ENCODE measurements around the gene BCKDHB.
"Not testable (repeated sequence)": the region's sequence is repeated elsewhere in the genome, so short reads cannot be mapped to it uniquely, and the experiment has no call there.

The BCKDHB gene

DNA sequence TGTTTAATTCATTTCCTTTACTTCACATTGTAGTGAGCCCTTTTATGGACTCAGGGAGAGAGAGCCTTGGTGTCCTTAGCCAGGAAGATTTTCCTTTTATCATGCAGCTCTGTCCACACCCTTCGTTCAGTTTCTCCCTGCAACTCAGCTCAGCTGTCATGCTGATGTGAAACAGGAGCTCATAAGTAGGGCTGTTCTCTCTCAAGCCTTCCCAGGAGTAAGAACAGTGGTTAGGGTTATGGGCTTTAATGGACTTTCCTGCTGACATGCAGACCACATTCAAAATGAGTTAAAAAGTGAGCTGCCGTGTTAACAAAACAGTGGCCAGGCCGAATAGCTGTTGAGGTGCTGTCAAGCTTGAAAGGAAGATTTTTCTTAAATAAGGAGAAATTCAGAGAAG is 104.1 kb downstream of the BCKDHB start:
- H3K27me3 Mint-ChIP-seq, result no peaks in the 10 kb centered on the region
- ATAC-seq, result no peak
- H3K36me3 Mint-ChIP-seq, result peaks cover 10% of the 10 kb centered on the region
- H3K4me3 Mint-ChIP-seq, result no peak overlapping the region
- peaks cover 7% of the 10 kb centered on the region for H3K4me1 Mint-ChIP-seq
- H3K9me3 Mint-ChIP-seq, result no peaks in the 10 kb centered on the region
- no peak overlapping the region for H3K27ac Mint-ChIP-seq

- H3K36me3 Mint-ChIP-seq, result peaks cover 3% of the 10 kb centered on the region
- H3K4me3 Mint-ChIP-seq, result no peak overlapping the region
- ATAC-seq, result no peak
- no peaks in the 10 kb centered on the region for H3K9me3 Mint-ChIP-seq
- H3K4me1 Mint-ChIP-seq, result peaks cover 7% of the 10 kb centered on the region
- no peak overlapping the region for H3K27ac Mint-ChIP-seq
- H3K27me3 Mint-ChIP-seq, result no peaks in the 10 kb centered on the region
These were observed 104.8 kb downstream of the BCKDHB start for GRCh38 chr6:80211286-80211685.

DNA sequence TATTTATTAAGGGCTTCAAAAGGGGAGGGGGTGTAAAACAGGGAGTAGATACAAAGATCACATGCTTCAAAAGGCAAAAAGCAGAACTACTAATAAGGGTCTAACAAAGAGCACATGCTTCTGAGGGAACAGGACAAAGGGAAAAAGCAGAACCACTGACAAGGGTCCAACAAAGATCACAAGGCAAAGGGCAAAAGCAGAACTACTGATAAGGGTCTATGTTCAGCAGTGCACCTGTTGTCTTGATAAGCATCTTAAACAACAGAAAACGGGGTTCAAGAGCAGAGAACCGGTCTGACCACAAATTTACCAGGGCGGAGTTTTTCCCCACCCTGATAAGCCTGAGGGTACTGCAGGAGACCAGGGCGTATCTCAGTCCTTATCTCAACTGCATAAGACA is 105.4 kb downstream of the BCKDHB start:
- H3K9me3 Mint-ChIP-seq, H3K27ac Mint-ChIP-seq: not testable (repeated sequence)

GRCh38 chr6:80214436-80215022 is 108.1 kb downstream of the BCKDHB start:
- peaks cover 5% of the 10 kb centered on the region for H3K36me3 Mint-ChIP-seq
- no peak overlapping the region for H3K4me3 Mint-ChIP-seq
- ATAC-seq, result peak; percentile 61
- no peaks in the 10 kb centered on the region for H3K9me3 Mint-ChIP-seq
- H3K27ac Mint-ChIP-seq, result no peak overlapping the region
- no peaks in the 10 kb centered on the region for H3K27me3 Mint-ChIP-seq
- peaks cover 7% of the 10 kb centered on the region for H3K4me1 Mint-ChIP-seq

More for the DNA sequence above, 105.4 kb downstream of the BCKDHB start:
- H3K36me3 Mint-ChIP-seq, H3K4me3 Mint-ChIP-seq, H3K4me1 Mint-ChIP-seq, H3K27me3 Mint-ChIP-seq, ATAC-seq: not testable (repeated sequence)

GRCh38 chr6:80215063-80215462 is 108.6 kb downstream of the BCKDHB start:
- peaks cover 10% of the 10 kb centered on the region for H3K36me3 Mint-ChIP-seq
- no peak for ATAC-seq
- no peak overlapping the region for H3K27ac Mint-ChIP-seq
- no peak overlapping the region for H3K4me3 Mint-ChIP-seq
- H3K4me1 Mint-ChIP-seq, result peaks cover 7% of the 10 kb centered on the region
- H3K9me3 Mint-ChIP-seq, result no peaks in the 10 kb centered on the region
- no peaks in the 10 kb centered on the region for H3K27me3 Mint-ChIP-seq

DNA sequence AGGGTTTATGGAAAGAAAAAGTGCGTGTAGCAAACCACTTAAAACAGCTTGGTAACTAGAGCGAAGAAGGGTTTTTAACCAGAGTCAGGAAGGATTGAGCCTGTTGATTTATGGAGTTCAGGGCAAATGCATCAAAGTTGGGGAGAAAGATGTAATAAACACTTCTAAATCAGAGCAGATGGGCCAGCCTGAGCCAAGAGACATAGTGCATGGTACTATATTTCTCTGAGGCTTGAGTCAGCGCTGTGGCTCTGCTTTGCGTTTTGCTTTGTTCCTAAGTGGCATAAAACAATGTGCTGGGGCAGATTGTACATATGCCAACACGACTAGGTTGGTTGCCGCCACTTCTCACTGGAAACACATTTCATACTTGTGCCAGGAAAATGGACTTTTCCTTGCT is 111.3 kb downstream of the BCKDHB start:
- Mint-ChIP-seq H3K4me3 (no peak overlapping the region), H3K27me3 (no peaks in the 10 kb centered on the region), H3K27ac (no peak overlapping the region), H3K4me1 (no peaks in the 10 kb centered on the region), H3K36me3 (peaks cover 30% of the 10 kb centered on the region), H3K9me3 (no peaks in the 10 kb centered on the region)
- no peak for ATAC-seq

DNA sequence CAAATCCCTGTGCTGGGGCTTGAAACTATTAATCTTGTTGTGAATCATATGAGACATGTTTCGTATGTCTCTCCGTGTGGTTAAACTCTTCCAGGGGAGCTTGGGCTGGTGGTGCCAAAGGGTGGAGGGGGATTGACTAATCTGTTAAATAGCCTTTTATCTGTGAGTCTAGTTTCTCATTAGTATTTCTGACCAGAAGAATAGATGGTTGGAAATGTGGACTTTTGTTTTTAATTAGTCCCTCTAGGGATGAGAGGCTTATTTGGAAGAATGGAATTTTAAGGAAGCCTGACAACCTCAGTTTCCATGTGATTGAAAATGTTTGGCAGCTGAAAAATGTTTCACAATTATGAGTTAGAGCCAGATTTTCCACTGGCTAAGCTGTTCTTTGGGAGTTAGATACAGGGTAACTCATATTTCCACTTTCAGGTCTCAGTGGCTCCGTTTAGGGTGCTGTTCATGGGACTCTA is 117.3 kb downstream of the BCKDHB start:
- no peaks in the 10 kb centered on the region for H3K4me1 Mint-ChIP-seq
- H3K27ac Mint-ChIP-seq, result no peak overlapping the region
- H3K9me3 Mint-ChIP-seq, result no peaks in the 10 kb centered on the region
- H3K4me3 Mint-ChIP-seq, result no peak overlapping the region
- peaks cover 56% of the 10 kb centered on the region for H3K36me3 Mint-ChIP-seq
- ATAC-seq, result no peak
- no peaks in the 10 kb centered on the region for H3K27me3 Mint-ChIP-seq

- H3K9me3 Mint-ChIP-seq, result no peaks in the 10 kb centered on the region
- H3K4me1 Mint-ChIP-seq, result no peaks in the 10 kb centered on the region
- H3K27me3 Mint-ChIP-seq, result no peaks in the 10 kb centered on the region
- ATAC-seq, result no peak
- peaks cover 42% of the 10 kb centered on the region for H3K36me3 Mint-ChIP-seq
- no peak overlapping the region for H3K4me3 Mint-ChIP-seq
- H3K27ac Mint-ChIP-seq, result no peak overlapping the region
These were observed 119.7 kb downstream of the BCKDHB start for GRCh38 chr6:80226151-80226550.

DNA sequence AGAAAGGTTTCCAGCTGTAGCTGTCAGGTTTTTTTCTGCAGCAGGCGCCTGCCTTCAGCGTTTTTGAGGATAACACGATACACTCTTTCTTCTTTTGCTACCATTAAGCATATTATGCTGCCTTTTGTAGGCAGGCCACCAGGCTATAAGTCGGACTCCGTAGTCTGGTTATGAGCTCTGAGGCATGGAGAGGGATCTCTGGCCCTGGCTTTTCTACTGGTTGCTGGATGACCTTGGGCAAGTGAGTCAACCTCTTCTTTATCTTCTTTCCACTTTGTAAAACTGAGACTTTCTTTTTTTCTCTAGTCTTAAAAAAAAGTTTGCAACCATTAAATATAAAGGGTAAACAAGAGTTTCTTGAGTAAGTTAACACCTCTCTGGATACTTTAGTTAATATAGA is 120.2 kb downstream of the BCKDHB start:
- H3K36me3 Mint-ChIP-seq, result peaks cover 39% of the 10 kb centered on the region
- H3K4me3 Mint-ChIP-seq, result no peak overlapping the region
- no peaks in the 10 kb centered on the region for H3K27me3 Mint-ChIP-seq
- ATAC-seq, result no peak
- H3K27ac Mint-ChIP-seq, result no peak overlapping the region
- no peaks in the 10 kb centered on the region for H3K9me3 Mint-ChIP-seq
- no peaks in the 10 kb centered on the region for H3K4me1 Mint-ChIP-seq

DNA sequence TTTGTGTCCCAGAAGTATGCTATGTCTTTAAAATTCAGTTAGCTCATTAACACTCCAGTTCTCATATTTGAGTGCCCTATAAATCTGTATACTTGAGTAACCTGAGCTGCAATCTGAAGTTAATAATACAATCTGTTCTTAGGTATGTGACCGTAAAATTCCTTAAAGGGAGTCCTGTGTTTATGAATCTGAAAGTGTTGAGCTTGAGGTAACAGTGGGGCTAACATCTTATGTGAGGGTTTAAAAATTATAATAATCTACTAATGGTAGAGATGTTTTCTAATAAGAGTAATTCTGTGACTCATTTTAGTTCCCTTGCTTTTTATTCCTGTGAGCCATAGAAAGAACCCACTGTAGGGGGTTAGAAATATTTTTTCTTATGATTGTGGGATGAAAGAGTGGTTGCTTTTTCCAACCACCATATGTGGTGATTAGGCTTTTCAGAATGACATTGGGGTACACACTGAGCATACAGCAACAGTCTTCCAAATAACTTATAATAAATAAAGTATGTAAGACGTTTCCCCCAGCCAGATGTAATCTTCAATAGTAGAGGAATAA is 121.2 kb downstream of the BCKDHB start:
- no peak for ATAC-seq
- peaks cover 33% of the 10 kb centered on the region for H3K36me3 Mint-ChIP-seq

DNA sequence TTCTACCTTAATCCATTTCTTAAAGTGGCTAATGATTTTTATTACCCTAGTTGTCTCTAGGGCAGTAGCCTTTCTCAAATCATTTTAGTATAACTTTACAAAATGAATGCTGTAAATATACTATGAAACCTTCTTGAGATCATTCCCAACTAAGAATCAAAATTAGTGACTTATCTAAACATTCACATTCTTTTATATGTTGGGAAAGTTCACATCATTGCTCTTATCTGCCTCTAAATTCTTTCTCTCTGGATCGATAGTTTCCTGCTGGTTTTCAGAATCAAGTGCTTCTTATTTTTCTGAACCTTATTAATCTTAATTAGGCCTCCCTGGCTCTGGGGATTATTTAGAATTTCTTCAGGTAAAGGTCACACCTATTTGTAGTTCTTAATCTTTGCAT is 126.8 kb downstream of the BCKDHB start:
- ATAC-seq, result no peak
- Mint-ChIP-seq H3K36me3 (peaks cover 15% of the 10 kb centered on the region), H3K4me3 (no peak overlapping the region), H3K4me1 (no peaks in the 10 kb centered on the region), H3K27me3 (no peaks in the 10 kb centered on the region), H3K9me3 (no peaks in the 10 kb centered on the region), H3K27ac (no peak overlapping the region)

More for the DNA sequence above, 121.2 kb downstream of the BCKDHB start:
- Mint-ChIP-seq H3K9me3 (no peaks in the 10 kb centered on the region), H3K27ac (no peak overlapping the region), H3K4me3 (no peak overlapping the region), H3K4me1 (no peaks in the 10 kb centered on the region), H3K27me3 (no peaks in the 10 kb centered on the region)

DNA sequence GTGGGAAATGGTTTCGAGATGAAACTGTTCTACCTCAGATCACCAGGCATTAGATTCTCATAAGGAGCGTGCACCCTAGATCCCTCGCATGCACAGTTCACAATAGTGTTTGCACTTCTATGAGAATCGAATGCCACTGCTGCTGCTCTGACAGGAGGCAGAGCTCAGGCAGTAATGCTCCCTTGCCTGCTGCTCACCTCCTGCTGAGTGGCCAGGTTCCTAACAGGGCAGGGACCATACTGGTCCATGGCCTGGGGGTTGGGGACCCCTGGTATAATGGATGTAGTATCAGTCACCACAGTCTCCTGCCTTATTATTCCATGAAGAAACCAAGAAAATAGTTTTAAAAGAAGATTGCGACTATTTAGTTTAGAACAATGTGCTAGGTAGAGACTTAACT is 127.5 kb downstream of the BCKDHB start:
- Mint-ChIP-seq H3K4me3 (no peak overlapping the region), H3K27ac (no peak overlapping the region), H3K4me1 (no peaks in the 10 kb centered on the region), H3K27me3 (no peaks in the 10 kb centered on the region), H3K36me3 (peaks cover 19% of the 10 kb centered on the region), H3K9me3 (no peaks in the 10 kb centered on the region)
- no peak for ATAC-seq

DNA sequence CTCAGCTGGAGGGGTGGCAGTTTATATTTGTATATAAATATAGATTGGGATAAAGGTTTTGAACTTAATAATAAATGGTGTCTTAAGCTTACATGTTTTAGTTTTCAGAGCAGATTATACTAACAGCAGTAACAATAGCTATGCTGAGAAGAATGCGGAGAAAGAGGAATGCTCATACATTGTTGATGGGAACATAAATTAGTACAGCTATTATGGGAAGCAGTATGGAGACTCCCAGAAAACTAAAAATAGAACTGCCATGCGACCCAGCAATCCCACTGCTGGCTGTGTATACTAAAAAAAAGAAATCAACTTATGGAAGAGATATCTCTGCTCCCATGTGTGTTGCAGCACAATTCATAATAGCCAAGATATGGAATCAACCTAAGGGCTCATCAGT is 127.9 kb downstream of the BCKDHB start:
- no peak for ATAC-seq
- Mint-ChIP-seq H3K4me1 (no peaks in the 10 kb centered on the region), H3K9me3 (no peaks in the 10 kb centered on the region), H3K36me3 (peaks cover 19% of the 10 kb centered on the region), H3K27me3 (no peaks in the 10 kb centered on the region), H3K27ac (no peak overlapping the region), H3K4me3 (no peak overlapping the region)

DNA sequence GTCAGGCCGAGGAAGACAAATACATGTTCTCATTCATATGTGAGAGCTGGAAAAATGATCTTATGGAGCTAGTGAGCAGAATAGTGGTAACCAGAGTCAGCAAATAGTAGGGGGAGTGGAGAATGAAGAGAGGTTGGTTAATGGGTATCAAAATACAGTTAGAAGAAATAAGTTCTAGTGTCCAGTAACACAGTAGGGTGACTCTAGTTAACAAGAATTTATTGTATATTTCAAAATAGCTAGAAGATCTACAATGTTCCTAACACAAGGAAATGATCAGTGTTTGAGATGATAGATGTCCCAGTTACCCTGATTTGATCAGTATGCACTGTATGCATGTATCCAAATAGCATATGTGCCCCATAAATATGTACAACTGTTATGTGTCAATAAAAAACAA is 128.4 kb downstream of the BCKDHB start:
- Mint-ChIP-seq H3K27ac (no peak overlapping the region), H3K4me3 (no peak overlapping the region), H3K4me1 (no peaks in the 10 kb centered on the region), H3K36me3 (peaks cover 19% of the 10 kb centered on the region), H3K27me3 (no peaks in the 10 kb centered on the region), H3K9me3 (no peaks in the 10 kb centered on the region)
- no peak for ATAC-seq

GRCh38 chr6:80235647-80236046 is 129.2 kb downstream of the BCKDHB start:
- Mint-ChIP-seq H3K4me1 (no peaks in the 10 kb centered on the region), H3K27me3 (no peaks in the 10 kb centered on the region), H3K36me3 (peaks cover 27% of the 10 kb centered on the region), H3K9me3 (peaks cover 3% of the 10 kb centered on the region), H3K27ac (no peak overlapping the region), H3K4me3 (no peak overlapping the region)
- ATAC-seq, result no peak

GRCh38 chr6:80238754-80239153 is 132.3 kb downstream of the BCKDHB start:
- not testable (repeated sequence) for ATAC-seq, H3K9me3 Mint-ChIP-seq, H3K4me1 Mint-ChIP-seq, H3K4me3 Mint-ChIP-seq, H3K27ac Mint-ChIP-seq, H3K27me3 Mint-ChIP-seq
- H3K36me3 Mint-ChIP-seq, result peaks cover 38% of the 10 kb centered on the region

Measured in stimulated activated memory B cell treated with anti-CD40 and anti-IgM and Interleukin-4, amounts not matched to agents 10 μg/mL and 1 μg/mL and 100 μg/mL, for 72 hours (primary cell).